Activated CD4-positive, CD25-positive, alpha-beta regulatory T cell treated with anti-CD3 and anti-CD28 coated beads, Interleukin-2, amount 50 U/mL, for 72 hours (primary cell): ENCODE data around the gene DHX15.
A peak's percentile ranks its signal among the peaks of the same experiment; 100 is the strongest.
"Not testable (repeated sequence)": the region's sequence is repeated elsewhere in the genome, so short reads cannot be mapped to it uniquely, and the experiment has no call there.

Experiments
- DNase-seq: peaks from one replicate; pipeline ENCODE4 v3.0.0; 2021

Gene DHX15

DNA sequence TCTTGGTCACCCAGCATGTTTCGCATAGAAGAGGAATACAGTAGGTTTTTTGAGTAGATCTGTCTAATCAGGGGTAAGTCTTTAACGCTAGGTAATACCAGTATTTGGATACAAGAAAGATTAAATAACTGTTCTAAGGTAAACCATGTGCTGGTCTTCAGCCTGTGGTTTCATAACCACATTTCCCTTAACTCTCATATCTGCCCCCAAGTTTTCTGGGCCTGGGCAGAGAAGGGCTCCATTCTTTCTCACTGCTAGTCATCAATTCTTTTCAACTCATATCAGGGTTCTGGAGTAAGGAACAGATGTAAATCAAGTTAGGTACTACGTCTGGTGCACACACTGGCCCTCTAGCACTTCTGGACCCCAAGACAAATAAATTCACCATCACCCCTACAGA is 49.0 kb downstream of the DHX15 start:
- DNase-seq: no peak

GRCh38 chr4:24533364-24533763 is 51.0 kb downstream of the DHX15 start:
- no peak for DNase-seq

- DNase-seq: no peak
Measured at GRCh38 chr4:24529555-24529954, 54.8 kb downstream of the DHX15 start.

GRCh38 chr4:24527371-24527770 is 57.0 kb downstream of the DHX15 start:
- DNase-seq: no peak

GRCh38 chr4:24521544-24521943 is 62.8 kb downstream of the DHX15 start:
- DNase-seq: no peak

- DNase-seq: no peak
Measured at GRCh38 chr4:24519649-24520048, 64.7 kb downstream of the DHX15 start.

DNA sequence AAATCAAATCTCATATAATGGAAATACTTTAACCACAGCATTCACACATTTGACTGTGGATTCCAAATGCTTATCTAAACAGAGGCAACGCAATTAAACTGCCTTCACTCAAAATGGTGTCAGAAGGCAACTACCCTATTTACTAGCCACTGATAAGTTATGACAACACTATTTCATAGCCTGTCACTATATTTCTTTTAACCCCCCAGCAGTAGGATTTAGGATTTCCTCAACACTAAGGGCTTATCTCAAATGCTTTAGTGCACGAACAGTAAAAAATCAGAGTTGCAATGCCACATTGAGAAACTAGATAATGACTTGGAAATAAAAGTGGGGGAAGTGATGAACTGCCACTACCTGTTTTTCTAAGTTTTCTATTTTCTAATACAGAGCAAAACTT is 66.7 kb downstream of the DHX15 start:
- DNase-seq: no peak

DNA sequence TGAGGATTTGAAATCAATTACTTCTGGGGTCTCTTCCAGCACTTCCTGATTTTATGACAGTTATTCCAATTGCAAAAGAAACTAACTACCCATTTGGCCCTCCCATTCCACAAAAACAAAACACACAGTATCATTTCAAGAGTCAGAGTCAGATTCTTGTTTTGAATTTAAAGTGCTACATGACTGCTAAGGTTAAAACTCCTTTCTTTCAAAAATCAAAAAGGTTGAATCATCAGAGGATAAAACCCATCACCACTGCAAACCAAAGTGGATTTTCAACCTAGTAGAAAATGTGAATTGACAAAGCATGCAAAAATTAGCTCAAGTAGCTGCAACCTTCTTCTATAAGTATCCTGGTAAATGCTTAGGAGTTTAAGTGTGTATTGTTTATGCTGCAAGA is 67.4 kb downstream of the DHX15 start:
- DNase-seq: no peak

- DNase-seq: no peak
Measured at GRCh38 chr4:24515698-24516097, 68.7 kb downstream of the DHX15 start.

DNA sequence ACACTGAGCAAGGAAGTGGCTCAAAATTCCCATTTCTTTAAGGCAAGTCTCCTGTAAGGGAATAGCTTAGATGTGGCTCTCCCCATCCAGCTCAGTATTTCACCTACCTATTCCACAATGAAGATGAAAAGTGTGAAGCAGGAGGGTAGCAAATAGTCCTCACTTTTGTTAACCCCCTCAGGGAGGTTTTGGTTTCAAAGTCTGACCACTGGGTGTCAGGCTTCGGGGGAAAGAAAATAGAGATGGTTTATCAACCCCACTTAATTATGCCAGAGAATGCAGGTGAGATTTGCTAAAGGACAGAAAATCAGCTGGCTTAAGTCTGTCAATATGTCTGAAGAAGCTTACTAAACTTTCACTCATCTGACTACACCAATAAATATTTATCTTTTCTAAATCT is 69.5 kb downstream of the DHX15 start:
- DNase-seq: no peak

- DNase-seq: no peak
Measured at GRCh38 chr4:24513718-24514117, 70.6 kb downstream of the DHX15 start.

DNA sequence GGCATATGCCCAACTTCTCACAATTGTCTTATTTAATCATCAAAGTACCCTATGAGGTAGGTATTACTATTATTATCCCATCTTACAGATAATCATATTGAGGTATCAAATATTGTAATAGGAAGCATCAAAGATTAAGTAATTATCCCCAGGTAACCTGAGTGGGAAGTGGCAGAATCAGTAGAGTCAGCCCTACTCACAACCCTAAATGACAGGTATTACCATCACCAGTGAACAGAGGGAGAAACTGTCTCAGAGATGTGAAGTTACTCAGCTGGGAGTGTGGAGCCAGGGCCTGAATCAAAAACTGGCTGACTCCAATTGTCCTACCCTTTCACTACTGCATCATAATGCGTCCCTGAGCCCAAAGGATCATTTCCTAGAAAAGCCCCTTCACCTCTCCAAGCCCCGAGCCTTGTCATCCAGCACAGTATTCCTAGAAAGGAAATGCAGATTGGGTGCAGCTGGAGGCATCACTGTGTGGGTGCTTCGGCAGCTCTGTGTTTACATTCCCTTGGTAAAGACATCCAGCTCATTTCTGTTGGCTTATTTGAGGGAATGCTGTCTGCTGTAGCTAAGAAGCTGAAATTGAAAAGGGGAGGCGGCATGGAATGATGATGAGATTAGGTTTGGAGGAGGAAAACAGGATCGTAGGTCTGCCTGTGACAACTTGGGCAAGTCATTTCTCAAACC is 72.8 kb downstream of the DHX15 start:
- no peak for DNase-seq

GRCh38 chr4:24510091-24510490 is 74.3 kb downstream of the DHX15 start:
- DNase-seq: no peak

DNA sequence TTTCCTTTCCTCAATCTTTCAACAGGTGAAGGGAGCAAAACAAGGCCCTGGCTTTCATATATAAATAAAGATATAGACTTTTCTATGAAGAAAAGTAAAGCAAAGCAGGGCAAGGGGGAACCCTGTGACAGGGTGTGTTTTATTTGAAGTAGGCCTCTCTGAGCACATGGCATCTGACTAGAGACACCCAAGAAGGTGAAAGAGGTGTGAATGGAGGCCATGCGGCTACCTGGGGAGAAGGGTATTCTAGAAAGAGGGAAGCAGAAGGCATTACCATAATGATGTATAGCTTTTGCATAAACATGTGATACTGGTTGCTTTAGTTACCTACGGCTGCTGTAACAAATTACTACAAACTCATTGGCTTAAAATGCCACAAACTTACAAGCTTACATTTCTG is 75.8 kb downstream of the DHX15 start:
- DNase-seq: no peak

DNA sequence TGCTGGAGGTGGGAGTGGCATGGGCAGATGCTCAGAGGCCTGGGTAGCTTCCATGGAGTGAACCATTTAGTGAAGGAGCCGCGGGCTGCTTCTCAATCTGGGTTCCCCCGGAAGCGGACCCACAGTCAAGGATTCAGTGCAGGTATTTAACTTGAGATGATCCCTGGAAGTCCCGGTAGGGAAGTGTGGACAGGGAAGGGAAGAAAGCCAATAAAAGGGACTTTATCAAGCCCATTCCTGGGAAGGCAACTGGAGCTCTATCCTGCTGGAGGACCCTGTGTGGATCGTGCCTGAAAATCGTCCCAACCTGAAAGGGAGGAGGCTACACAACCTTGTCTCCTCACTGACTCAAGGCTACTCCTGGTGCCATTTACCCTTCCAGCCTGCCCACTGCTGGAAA is 76.9 kb downstream of the DHX15 start:
- DNase-seq: no peak

GRCh38 chr4:24503090-24503489 is 81.3 kb downstream of the DHX15 start:
- not testable (repeated sequence) for DNase-seq

DNA sequence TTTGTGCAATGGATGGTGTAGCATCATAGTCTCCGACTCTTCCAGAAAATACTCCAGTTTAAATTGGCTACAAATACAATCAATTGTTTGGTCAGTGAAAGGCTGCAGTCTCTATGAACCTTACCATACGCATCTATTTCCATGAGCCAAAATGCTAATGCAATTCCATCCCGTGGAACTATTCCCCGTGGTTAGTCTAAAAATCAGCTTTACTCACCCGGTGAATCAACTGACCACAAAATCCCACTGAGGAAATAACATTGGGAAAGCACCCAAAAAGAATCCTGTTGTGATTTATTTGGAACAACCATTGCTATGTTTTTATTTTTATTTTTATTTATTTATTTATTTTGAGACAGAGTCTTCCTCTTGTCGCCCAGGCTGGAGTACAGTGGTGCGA is 87.1 kb downstream of the DHX15 start:
- no peak for DNase-seq

GRCh38 chr4:24496597-24496996 is 87.8 kb downstream of the DHX15 start:
- no peak for DNase-seq

- DNase-seq: no peak
Measured at GRCh38 chr4:24495388-24495787, 89.0 kb downstream of the DHX15 start.

- no peak for DNase-seq
Measured at GRCh38 chr4:24489870-24490269, 94.5 kb downstream of the DHX15 start.

DNA sequence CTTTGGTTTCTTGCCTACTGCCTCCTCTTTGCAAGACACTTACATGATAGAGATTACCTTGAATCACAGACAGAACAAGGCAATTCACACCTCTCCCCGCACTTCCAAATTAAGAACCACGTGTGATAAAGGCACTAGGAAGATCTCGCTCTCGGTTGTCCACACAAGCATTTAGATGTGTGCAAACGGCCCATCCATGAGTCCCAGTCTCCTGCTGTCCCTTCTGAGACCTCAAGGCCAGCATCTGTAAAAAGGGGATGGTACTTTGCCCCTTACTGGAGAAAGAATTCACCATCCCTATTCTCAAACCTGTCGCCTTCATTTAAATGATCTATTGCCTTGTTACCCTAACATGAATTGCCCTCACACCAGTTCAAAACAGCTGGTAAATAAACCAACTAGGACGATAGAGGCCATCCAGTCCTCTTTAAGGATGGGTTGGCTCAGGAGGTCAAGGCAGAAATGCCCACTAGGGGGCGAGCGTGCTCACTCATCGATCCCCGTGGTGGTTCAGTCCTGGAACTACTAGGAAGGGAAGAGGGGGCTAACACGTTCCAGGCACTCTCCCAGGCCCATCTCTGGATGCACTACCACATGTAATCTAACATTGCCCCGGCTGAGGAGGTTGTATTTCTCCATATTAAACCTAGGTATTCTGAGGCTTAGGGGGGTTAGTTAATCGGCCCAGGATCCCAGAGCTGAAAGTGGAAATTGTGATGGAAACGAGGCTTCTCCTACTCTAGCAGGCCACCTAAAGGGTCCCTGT is 95.8 kb downstream of the DHX15 start:
- peak; percentile 69 for DNase-seq

- DNase-seq: no peak
Measured at GRCh38 chr4:24482871-24483270, 101.5 kb downstream of the DHX15 start.

DNA sequence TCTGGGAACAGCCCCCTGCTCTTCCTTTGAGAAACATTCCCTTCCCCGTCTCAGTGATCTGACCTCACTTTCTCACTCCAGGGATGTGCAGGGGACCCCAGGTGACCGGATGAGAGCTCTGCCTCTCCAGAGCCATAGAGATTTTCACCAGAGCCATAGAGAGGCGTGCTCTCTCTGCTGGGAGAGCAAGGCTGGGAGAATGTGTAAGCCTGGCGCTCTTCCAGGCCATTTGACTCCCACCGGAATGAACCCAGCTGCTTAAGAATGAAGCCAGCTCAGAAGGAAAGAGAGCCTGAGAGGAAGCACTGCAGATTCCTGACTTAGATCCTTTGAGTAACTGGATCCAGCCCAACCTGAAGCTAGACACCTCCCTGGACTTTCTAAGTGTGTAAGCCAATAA is 106.4 kb downstream of the DHX15 start:
- no peak for DNase-seq
